Endodermal cell (in vitro differentiated cells): ENCODE results near the gene OTUD7B. TPM values are rescaled to one million over a fixed set of nuclear protein-coding genes. Genes with fewer than 3 reads are reported as not detected.
"Not testable (repeated sequence)": the region's sequence is repeated elsewhere in the genome, so short reads cannot be mapped to it uniquely, and the experiment has no call there.

Experiments
- DNase-seq: peaks from one replicate; pipeline ENCODE4 v3.0.0-alpha.2; 2017
- H3K27ac ChIP-seq: 2 replicates; pipeline ENCODE4 v1.5.1; 2013; ENCODE audit warnings: mild to moderate bottlenecking, low read depth, low read length, moderate library complexity
- H3K27me3 ChIP-seq: 2 replicates; pipeline ENCODE4 v1.6.1; 2013; ENCODE audit warnings: mild to moderate bottlenecking, low read length, moderate library complexity; ENCODE audit not compliant: insufficient read depth, control insufficient read depth, poor library complexity, severe bottlenecking
- H3K36me3 ChIP-seq: 2 replicates; pipeline ENCODE4 v1.7.0; 2013; ENCODE audit warnings: mild to moderate bottlenecking, low read length, moderate library complexity; ENCODE audit not compliant: control insufficient read depth, insufficient read depth
- H3K4me1 ChIP-seq: one replicate; pipeline ENCODE4 v1.7.0; 2013; ENCODE audit warnings: low read length; ENCODE audit not compliant: control insufficient read depth, insufficient read depth
- H3K4me3 ChIP-seq: 2 replicates; pipeline ENCODE4 v1.5.1; 2013; ENCODE audit warnings: mild to moderate bottlenecking, low read length, moderate library complexity
- H3K9ac ChIP-seq: 2 replicates; pipeline ENCODE4 v1.6.1; 2013; ENCODE audit warnings: mild to moderate bottlenecking, low read length, moderate library complexity; ENCODE audit not compliant: poor library complexity, severe bottlenecking; ENCODE audit errors: extremely low read depth
- H3K9me3 ChIP-seq: 2 replicates; pipeline ENCODE4 v1.6.1; 2013; ENCODE audit warnings: mild to moderate bottlenecking, low read length, moderate library complexity; ENCODE audit not compliant: control insufficient read depth
- H3K27ac Mint-ChIP-seq: 2 replicates; pipeline ENCODE4 v1.8.0; 2020; ENCODE audit warnings: mixed read lengths
- H3K27me3 Mint-ChIP-seq: 2 replicates; pipeline ENCODE4 v1.8.0; 2021; ENCODE audit warnings: mild to moderate bottlenecking, mixed read lengths; ENCODE audit not compliant: insufficient read depth
- H3K36me3 Mint-ChIP-seq: 2 replicates; pipeline ENCODE4 v1.8.0; 2020; ENCODE audit warnings: low read depth, mixed read lengths
- H3K4me1 Mint-ChIP-seq: 2 replicates; pipeline ENCODE4 v1.8.0; 2020; ENCODE audit warnings: mixed read lengths
- H3K4me3 Mint-ChIP-seq: 2 replicates; pipeline ENCODE4 v1.8.0; 2020; ENCODE audit warnings: mild to moderate bottlenecking, moderate library complexity, mixed read lengths
- H3K9me3 Mint-ChIP-seq: 2 replicates; pipeline ENCODE4 v1.8.0; 2020; ENCODE audit warnings: mild to moderate bottlenecking, mixed read lengths
- CTCF ChIP-seq: fragments of 200-600 bp; sonication (generic); conservative IDR thresholded peaks from 2 replicates; pipeline ENCODE4 v1.5.0; 2021; ENCODE audit warnings: antibody characterized with exemption, mild to moderate bottlenecking
- WGBS, 2 experiments: methylation state at CpG; one replicate each; pipeline versions ENCODE4 v1.1.5 to v1.1.7; 2013; ENCODE audit warnings: missing lambda C conversion rate in 2 of 2, mixed read lengths in 1 of 2; ENCODE audit not compliant: insufficient coverage in 1 of 2, insufficient read length in 1 of 2; 5-methylcytosine and 5-hydroxymethylcytosine counted together
- total RNA-seq, 2 donors: library from RNA; stranded (reverse); fragmentation: NEBNext Ultra II Directional in 1 of 2; extraction: Animal tissue kit (Norgen Biotek cat#: 25700) in 1 of 2; gene quantifications; 2 replicates in 1 of 2; 3 replicates in 1 of 2; pipeline ENCODE4 v1.2.1, GENCODE V29; 2021

Gene OTUD7B
- total RNA-seq, 2 donors from 2014 or later: 26.6 to 31.1 TPM

GRCh38 chr1:150053926-150054325 is 43.4 kb upstream of the OTUD7B start:
- Histone ChIP-seq H3K27ac (no peak overlapping the region), H3K9ac (no peak overlapping the region), H3K27me3 (no peaks in the 10 kb centered on the region), H3K4me1 (no peaks in the 10 kb centered on the region), H3K4me3 (no peak overlapping the region), H3K36me3 (no peaks in the 10 kb centered on the region), H3K9me3 (no peaks in the 10 kb centered on the region)
- 83 to 85% methylated on average over 3 of the region's 3 CpGs for WGBS, 2 experiments
- Mint-ChIP-seq H3K4me1 (peaks cover 4% of the 10 kb centered on the region), H3K27ac (no peak overlapping the region), H3K36me3 (no peaks in the 10 kb centered on the region), H3K27me3 (no peaks in the 10 kb centered on the region), H3K4me3 (no peak overlapping the region), H3K9me3 (no peaks in the 10 kb centered on the region)
- no peak for DNase-seq
- no peak for TF ChIP-seq CTCF

- not testable (repeated sequence) for H3K36me3 ChIP-seq, H3K4me3 ChIP-seq, H3K4me1 ChIP-seq, H3K27ac Mint-ChIP-seq, H3K9me3 Mint-ChIP-seq, DNase-seq, H3K4me3 Mint-ChIP-seq, H3K9ac ChIP-seq, H3K27ac ChIP-seq, H3K36me3 Mint-ChIP-seq, H3K27me3 ChIP-seq, H3K4me1 Mint-ChIP-seq, H3K9me3 ChIP-seq, H3K27me3 Mint-ChIP-seq
- WGBS, 2 experiments: 80 to 100% methylated on average over 2 to 3 of the region's 3 CpGs
Observed at GRCh38 chr1:150051905-150052412, 41.4 kb upstream of the OTUD7B start.

GRCh38 chr1:150051089-150051373 is 40.5 kb upstream of the OTUD7B start:
- Mint-ChIP-seq H3K4me3 (no peak overlapping the region), H3K36me3 (no peaks in the 10 kb centered on the region), H3K27ac (no peak overlapping the region), H3K9me3 (no peaks in the 10 kb centered on the region), H3K4me1 (peaks cover 4% of the 10 kb centered on the region), H3K27me3 (no peaks in the 10 kb centered on the region)
- Histone ChIP-seq H3K4me1 (no peaks in the 10 kb centered on the region), H3K36me3 (no peaks in the 10 kb centered on the region), H3K4me3 (no peak overlapping the region), H3K27me3 (no peaks in the 10 kb centered on the region), H3K9me3 (no peaks in the 10 kb centered on the region), H3K27ac (no peak overlapping the region), H3K9ac (no peak overlapping the region)
- TF ChIP-seq CTCF: no peak
- DNase-seq: no peak
- WGBS, 2 experiments: 50 to 64% methylated on average over 5 to 7 of the region's 7 CpGs

- Histone ChIP-seq H3K9ac (no peak overlapping the region), H3K27ac (no peak overlapping the region), H3K36me3 (no peaks in the 10 kb centered on the region), H3K4me3 (no peak overlapping the region), H3K4me1 (no peaks in the 10 kb centered on the region), H3K27me3 (no peaks in the 10 kb centered on the region), H3K9me3 (no peaks in the 10 kb centered on the region)
- H3K27ac Mint-ChIP-seq: no peak overlapping the region
- no peak for DNase-seq
- TF ChIP-seq CTCF: no peak
- peaks cover 4% of the 10 kb centered on the region for H3K4me1 Mint-ChIP-seq
- H3K9me3 Mint-ChIP-seq: no peaks in the 10 kb centered on the region
- H3K27me3 Mint-ChIP-seq: no peaks in the 10 kb centered on the region
- 89% methylated on average over 2 of the region's 2 CpGs; no CpG with 5 or more reads in 1 of the 2 experiments for WGBS, 2 experiments
- no peaks in the 10 kb centered on the region for H3K36me3 Mint-ChIP-seq
- H3K4me3 Mint-ChIP-seq: no peak overlapping the region
Observed at GRCh38 chr1:150049926-150050325, 39.4 kb upstream of the OTUD7B start.
